GM19240 (cell line): ENCODE results near the gene LECT2.

Experiments
- DNase-seq: peaks from one replicate; pipeline ENCODE4 v3.0.0; 2011; ENCODE audit warnings: low spot score; ENCODE audit not compliant: insufficient read length

The LECT2 gene

GRCh38 chr5:135937245-135937911 is 17.4 kb downstream of the LECT2 start:
- no peak for DNase-seq

DNA sequence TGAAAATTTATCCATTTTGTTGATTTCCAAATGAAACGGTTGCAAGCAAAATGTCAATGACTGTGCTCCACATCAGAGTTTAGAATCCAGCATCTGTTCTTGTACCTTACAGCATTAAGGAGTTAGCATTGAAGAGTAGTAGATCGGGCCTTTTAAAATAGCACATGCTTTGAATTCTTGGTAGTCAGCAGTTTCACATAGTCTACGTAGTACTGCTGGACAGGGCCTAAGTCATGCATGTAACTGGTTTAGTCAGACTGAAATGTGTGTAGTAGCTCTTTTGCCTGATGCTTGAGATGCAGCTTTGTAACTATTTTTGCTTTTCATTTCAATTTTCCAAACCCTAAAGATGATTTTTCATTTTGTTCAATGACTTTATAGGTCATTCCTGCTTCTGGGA is 19.8 kb downstream of the LECT2 start:
- DNase-seq = no peak

DNA sequence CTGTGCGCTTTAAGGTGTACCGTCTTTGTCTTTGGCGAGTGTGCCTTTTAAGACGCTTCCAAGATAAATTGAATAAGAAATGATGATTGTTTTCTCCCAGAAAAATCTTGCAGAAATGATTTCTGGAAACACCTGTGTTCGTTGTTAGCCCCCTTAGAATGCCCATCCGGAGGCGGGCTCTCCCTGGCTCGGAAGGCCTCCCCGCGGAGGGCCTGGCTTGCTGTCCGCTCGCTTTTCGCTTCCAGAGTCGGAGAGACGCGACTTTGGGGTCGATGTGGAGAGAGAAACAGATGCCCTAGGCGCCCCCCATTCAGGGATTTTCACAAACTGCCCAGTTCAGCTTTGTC is 23.9 kb downstream of the LECT2 start:
- no peak for DNase-seq

- no peak for DNase-seq
Observed at GRCh38 chr5:135930029-135930948, 24.5 kb downstream of the LECT2 start.

GRCh38 chr5:135921388-135921787 is 33.4 kb downstream of the LECT2 start:
- no peak for DNase-seq

DNA sequence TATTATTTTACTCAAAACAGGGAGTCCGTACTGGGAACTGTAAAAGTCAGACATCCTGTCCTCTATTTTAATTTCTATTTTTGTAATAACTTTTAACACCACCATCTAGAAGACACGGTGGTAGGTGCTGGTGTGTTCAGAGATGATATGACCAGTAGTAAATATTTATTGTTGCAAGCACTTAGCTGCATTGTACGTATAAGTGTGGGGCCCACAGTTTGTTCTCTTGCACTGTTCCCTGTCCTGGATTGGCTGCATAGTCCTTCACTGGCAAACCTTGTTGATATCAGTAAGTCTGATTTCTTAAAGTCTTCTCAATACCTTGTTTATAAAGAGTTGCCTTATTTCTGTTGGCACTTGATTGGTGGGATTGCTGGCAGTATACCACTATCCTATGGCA is 34.6 kb downstream of the LECT2 start:
- DNase-seq = no peak

DNA sequence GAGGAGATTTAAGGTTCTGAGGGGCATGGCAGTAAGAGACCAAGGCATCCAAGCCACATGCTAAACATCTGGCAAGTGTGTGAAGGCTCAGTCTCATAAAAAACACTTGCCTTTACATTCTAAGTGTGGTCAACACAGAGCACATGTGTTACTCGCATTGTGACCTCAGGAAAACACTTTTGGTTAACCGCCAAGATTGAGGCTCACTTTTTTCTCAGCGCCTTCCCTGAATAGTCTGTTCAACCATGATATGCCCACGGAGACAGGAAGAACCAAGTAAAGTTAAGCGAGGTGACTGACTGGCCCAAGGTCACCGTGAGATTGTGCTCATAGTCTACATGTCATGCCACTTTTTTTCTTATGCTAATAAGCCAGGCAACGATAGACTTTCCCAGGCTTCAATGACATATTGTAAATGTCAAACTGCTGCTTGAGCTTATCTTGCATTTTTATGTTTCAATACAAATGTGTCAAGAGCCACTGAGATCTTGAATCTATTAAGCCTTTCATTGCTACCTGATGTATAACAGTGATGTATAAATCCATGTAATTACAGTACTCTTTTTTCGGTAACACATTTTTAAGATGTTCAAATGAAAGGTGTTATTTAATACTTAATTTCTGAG is 38.0 kb downstream of the LECT2 start:
- DNase-seq = no peak

DNA sequence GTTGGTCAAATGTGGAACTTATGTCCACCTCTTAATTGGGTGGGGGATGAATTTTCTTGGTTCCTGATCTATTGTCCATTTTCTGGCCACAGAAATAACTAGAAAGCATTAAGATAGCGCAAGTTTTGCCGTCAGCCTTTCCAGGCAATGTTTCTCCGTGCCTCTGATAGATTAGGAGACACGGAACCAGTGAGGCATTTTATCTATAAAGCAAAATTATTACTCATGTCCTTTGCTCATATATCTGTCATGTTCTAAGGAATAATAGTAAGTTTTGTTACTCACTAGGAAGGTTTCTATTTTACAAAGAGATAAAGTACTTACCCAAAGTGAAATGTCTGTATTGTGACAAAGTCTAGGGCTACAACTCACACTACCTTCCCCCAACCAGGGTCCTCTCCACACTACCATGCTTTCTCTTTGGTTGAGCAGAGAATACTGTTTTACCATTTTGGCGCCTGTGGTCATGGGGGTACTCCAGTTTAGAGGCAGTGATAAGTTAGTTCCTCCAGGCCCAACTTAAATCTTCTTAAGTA is 39.2 kb downstream of the LECT2 start:
- DNase-seq = no peak

DNA sequence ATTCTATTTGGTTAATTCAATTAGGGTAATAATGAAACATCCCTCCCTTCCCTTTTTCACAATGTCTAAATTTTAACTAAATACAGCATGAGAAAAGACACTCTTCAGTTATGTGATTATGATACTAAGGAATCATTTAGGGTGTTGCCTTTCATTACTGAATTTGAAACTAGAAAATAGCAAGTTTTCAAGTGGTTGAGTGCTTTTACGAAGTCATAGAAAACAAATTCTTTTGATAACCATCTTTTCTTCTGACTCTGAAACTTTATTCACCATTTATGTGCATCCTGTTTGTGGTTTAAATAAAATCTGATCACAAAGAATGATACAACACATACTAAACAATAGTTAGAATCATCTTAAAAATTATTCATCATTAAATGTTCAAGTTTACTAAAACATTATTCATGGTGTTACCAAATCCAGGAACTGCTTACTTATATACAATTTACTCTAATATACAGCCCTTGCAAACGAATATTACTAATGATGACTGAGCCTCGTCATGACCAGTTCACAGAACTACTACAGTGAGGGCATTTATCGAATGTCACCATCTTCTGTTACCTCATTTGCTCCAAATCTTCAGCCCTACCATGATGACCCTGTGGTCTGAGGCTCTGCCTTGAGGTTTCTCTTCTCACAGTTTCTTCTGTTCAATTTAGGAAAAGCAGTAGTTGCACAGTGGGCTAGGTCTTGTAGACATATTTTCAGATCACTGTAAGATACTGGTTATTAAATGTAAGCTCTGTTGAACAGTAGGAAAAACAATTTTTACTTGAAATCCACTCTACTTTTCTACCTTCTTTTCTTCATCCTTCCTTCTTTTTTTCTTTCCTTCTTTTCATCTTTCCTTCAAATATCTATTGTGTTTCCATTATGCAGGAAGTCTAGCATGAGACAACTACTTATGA is 40.8 kb downstream of the LECT2 start:
- no peak for DNase-seq

DNA sequence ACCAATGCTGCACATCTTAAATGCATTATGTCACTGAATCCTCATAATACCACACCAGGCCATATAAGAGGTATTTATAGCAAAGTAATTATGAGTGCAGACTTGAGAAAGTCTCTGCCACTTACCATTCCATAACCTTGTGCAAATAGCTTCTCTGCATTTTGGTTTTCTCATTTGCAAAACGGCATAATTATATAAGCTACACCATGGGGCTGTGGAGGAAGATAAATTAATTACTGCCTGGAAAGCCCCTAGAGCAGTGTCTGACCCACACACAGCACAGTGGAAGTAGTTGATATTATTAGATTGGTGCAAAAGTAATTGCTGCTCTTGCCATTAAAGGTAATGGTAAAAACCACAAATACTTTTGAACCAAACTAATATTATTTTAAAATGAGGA is 49.6 kb downstream of the LECT2 start:
- DNase-seq = no peak

- DNase-seq = no peak
Observed at GRCh38 chr5:135901633-135902032, 53.1 kb downstream of the LECT2 start.

GRCh38 chr5:135900276-135900675 is 54.5 kb downstream of the LECT2 start:
- no peak for DNase-seq

GRCh38 chr5:135898651-135899050 is 56.1 kb downstream of the LECT2 start:
- no peak for DNase-seq
